Hepatocyte (in vitro differentiated cells): ENCODE data around the gene BACH1. TPM values are rescaled to one million over a fixed set of nuclear protein-coding genes. Genes with fewer than 3 reads are reported as not detected.

Experiments used
- DNase-seq: peaks from one replicate; pipeline ENCODE4 v3.0.0-alpha.2; 2016; ENCODE audit warnings: low spot score
- H2AFZ ChIP-seq: fragments of 200-600 bp; sonication (generic); 2 replicates; pipeline ENCODE4 v1.6.0; 2016; ENCODE audit warnings: antibody characterized with exemption, mild to moderate bottlenecking
- H3K27ac ChIP-seq: fragments of 200-600 bp; sonication (generic); 2 replicates; pipeline ENCODE4 v1.5.1; 2016; ENCODE audit warnings: mild to moderate bottlenecking
- H3K27me3 ChIP-seq: fragments of 200-600 bp; sonication (generic); 2 replicates; pipeline ENCODE4 v1.6.1; 2016
- H3K36me3 ChIP-seq: fragments of 200-600 bp; sonication (generic); replicated peaks from 2 replicates; pipeline ENCODE4 v1.5.1; 2016; ENCODE audit warnings: low read depth; ENCODE audit not compliant: insufficient read depth
- H3K4me1 ChIP-seq: fragments of 200-600 bp; sonication (generic); 2 replicates; pipeline ENCODE4 v1.5.1; 2016; ENCODE audit warnings: mild to moderate bottlenecking, moderate library complexity; ENCODE audit not compliant: insufficient read depth
- H3K4me2 ChIP-seq: fragments of 200-600 bp; sonication (generic); 2 replicates; pipeline ENCODE4 v1.6.0; 2016
- H3K4me3 ChIP-seq: fragments of 200-600 bp; sonication (generic); 2 replicates; pipeline ENCODE4 v1.5.1; 2016; ENCODE audit warnings: mild to moderate bottlenecking
- H3K79me2 ChIP-seq: fragments of 200-600 bp; sonication (generic); 2 replicates; pipeline ENCODE4 v1.6.0; 2017; ENCODE audit warnings: mild to moderate bottlenecking
- H3K9me2 ChIP-seq: fragments of 200-600 bp; sonication (generic); replicated peaks from 2 replicates; pipeline ENCODE4 v1.6.0; 2017; ENCODE audit warnings: mild to moderate bottlenecking; ENCODE audit not compliant: insufficient read depth
- H3K9me3 ChIP-seq: fragments of 200-600 bp; sonication (generic); 2 replicates; pipeline ENCODE4 v1.5.1; 2016; ENCODE audit warnings: low read depth, mild to moderate bottlenecking
- H4K20me1 ChIP-seq: fragments of 200-600 bp; sonication (generic); 2 replicates; pipeline ENCODE4 v1.6.0; 2016; ENCODE audit warnings: mild to moderate bottlenecking; ENCODE audit not compliant: insufficient read depth, poor library complexity, severe bottlenecking
- CTCF ChIP-seq: fragments of 200-600 bp; sonication (generic); IDR thresholded peaks from 2 replicates; pipeline ENCODE4 v1.5.1; 2016; ENCODE audit warnings: antibody characterized with exemption, mild to moderate bottlenecking; ENCODE audit not compliant: poor library complexity
- EZH2 ChIP-seq: fragments of 200-600 bp; sonication (generic); IDR thresholded peaks from 2 replicates; pipeline ENCODE4 v1.6.1; 2016; ENCODE audit warnings: antibody characterized with exemption, mild to moderate bottlenecking, borderline replicate concordance
- EZH2phosphoT487 ChIP-seq: fragments of 200-600 bp; sonication (generic); IDR thresholded peaks from one replicate; pipeline ENCODE4 v1.6.1; 2018; ENCODE audit warnings: antibody characterized with exemption, mild to moderate bottlenecking, low read depth, moderate library complexity; ENCODE audit not compliant: unreplicated experiment, severe bottlenecking
- WGBS: methylation state at CpG from one replicate; pipeline ENCODE4 v1.1.6; 2016; ENCODE audit warnings: low lambda C conversion rate; ENCODE audit errors: missing lambda C conversion rate; 5-methylcytosine and 5-hydroxymethylcytosine counted together
- polyA plus RNA-seq: library from polyadenylated mRNA; unstranded; fragments of >200 nt; fragmentation: Nextera tagmentation; extraction: Ambion mirVana; gene quantifications from 2 replicates; pipeline ENCODE4 v1.2.1, GENCODE V29; 2016
- total RNA-seq: library from RNA; depleted of rRNA; stranded (reverse); fragments of >200 nt; gene quantifications from 2 replicates; pipeline ENCODE4 v1.2.3, GENCODE V29; 2014

BACH1 gene
- total and polyA plus RNA-seq, 2 experiments from 2014 or later, result 19.7 to 79.8 TPM

- Histone ChIP-seq H3K27me3 (no peaks in the 10 kb centered on the region), H3K4me1 (peaks cover 9% of the 10 kb centered on the region), H4K20me1 (no peaks in the 10 kb centered on the region), H3K9me2 (no peaks in the 10 kb centered on the region), H3K4me3 (no peak overlapping the region), H3K27ac (no peak overlapping the region), H3K4me2 (no peak overlapping the region), H3K9me3 (no peaks in the 10 kb centered on the region), H3K36me3 (no peaks in the 10 kb centered on the region), H3K79me2 (no peaks in the 10 kb centered on the region), H2AFZ (no peak overlapping the region)
- TF ChIP-seq EZH2phosphoT487 (no peak), EZH2 (no peak), CTCF (no peak)
- no peak for DNase-seq
- 96% methylated on average over 4 of the region's 4 CpGs for WGBS
Measured at GRCh38 chr21:29377266-29377665, 78.5 kb downstream of the BACH1 start.

GRCh38 chr21:29378832-29379231 is 80.1 kb downstream of the BACH1 start:
- WGBS, result 85% methylated on average over 4 of the region's 4 CpGs
- no peaks in the 10 kb centered on the region for H3K27me3 ChIP-seq
- H3K9me3 ChIP-seq, result no peaks in the 10 kb centered on the region
- H3K4me3 ChIP-seq, result no peak overlapping the region
- H2AFZ ChIP-seq, result no peak overlapping the region
- no peak for TF ChIP-seq EZH2phosphoT487
- no peak for TF ChIP-seq CTCF
- no peak for TF ChIP-seq EZH2
- DNase-seq, result no peak
- H3K27ac ChIP-seq, result no peak overlapping the region
- no peaks in the 10 kb centered on the region for H3K9me2 ChIP-seq
- H3K4me1 ChIP-seq, result peaks cover 18% of the 10 kb centered on the region
- no peaks in the 10 kb centered on the region for H3K36me3 ChIP-seq
- H4K20me1 ChIP-seq, result no peaks in the 10 kb centered on the region
- H3K79me2 ChIP-seq, result no peaks in the 10 kb centered on the region
- no peak overlapping the region for H3K4me2 ChIP-seq

GRCh38 chr21:29379517-29380054 is 80.9 kb downstream of the BACH1 start:
- H3K79me2 ChIP-seq, result no peaks in the 10 kb centered on the region
- H3K9me3 ChIP-seq, result no peaks in the 10 kb centered on the region
- H3K27ac ChIP-seq, result no peak overlapping the region
- H3K9me2 ChIP-seq, result no peaks in the 10 kb centered on the region
- H2AFZ ChIP-seq, result no peak overlapping the region
- DNase-seq, result no peak
- H3K4me3 ChIP-seq, result no peak overlapping the region
- TF ChIP-seq EZH2phosphoT487, result no peak
- TF ChIP-seq CTCF, result no peak
- TF ChIP-seq EZH2, result no peak
- peaks cover 18% of the 10 kb centered on the region for H3K4me1 ChIP-seq
- H3K4me2 ChIP-seq, result no peak overlapping the region
- H3K27me3 ChIP-seq, result no peaks in the 10 kb centered on the region
- no peaks in the 10 kb centered on the region for H4K20me1 ChIP-seq
- WGBS, result 79% methylated on average over 6 of the region's 6 CpGs
- no peaks in the 10 kb centered on the region for H3K36me3 ChIP-seq
